Right kidney (tissue), 1 donor: ENCODE measurements around the gene GTF2H3.

Experiments used
- DNase-seq: peaks from one replicate; pipeline ENCODE4 v3.0.0-alpha.2; 2016

The GTF2H3 gene

DNA sequence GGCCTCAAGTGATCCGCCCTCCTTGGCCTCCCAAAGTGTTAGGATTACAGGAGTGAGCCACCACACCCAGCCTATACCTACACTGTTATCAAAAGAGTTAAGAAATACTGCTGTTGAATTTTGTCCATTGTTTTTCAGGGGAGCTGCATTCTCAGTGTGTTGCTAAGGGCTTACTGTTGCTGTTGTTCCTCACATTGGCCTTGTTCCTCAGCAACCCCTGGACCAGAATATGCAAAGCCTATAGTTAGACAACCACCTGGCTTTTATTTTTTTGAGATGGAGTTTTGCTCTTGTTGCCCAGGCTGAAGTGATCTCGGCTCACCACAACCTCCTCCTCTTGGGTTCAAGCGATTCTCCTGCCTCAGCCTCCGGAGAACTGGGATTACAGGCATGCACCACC is 73.8 kb downstream of the GTF2H3 start:
- no peak for DNase-seq
